ENCODE measurements around the gene SEMA5A.

DNA sequence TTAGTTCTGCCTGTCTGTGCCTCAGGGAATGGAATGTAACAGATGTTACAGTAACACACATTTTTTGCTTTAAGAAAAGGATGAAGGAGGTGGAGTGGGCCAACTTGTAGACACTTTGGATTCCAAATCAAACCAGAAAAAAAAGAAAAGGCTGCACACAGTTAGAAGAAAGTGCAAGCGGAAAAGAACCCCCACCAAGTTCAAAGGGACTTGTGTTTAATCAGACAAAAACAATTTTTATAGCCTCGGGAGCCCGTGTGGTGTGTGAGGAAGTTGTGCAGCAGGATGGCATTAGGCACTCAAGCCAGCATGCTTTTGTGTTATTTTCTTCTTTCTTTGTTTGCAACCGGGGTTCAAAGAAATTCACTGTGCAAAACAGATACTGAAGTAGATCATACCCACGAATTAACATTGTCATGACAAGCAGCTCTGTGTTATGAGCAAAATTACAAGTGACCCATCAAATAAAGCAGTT lies 189.5 kb downstream of the SEMA5A start:
- TF ChIP-seq EP300 (conservative IDR thresholded peaks at IDR 0.05; ENCODE audit: poor library complexity, severe bottlenecking), result no peak
- TF ChIP-seq, protein P1, sequence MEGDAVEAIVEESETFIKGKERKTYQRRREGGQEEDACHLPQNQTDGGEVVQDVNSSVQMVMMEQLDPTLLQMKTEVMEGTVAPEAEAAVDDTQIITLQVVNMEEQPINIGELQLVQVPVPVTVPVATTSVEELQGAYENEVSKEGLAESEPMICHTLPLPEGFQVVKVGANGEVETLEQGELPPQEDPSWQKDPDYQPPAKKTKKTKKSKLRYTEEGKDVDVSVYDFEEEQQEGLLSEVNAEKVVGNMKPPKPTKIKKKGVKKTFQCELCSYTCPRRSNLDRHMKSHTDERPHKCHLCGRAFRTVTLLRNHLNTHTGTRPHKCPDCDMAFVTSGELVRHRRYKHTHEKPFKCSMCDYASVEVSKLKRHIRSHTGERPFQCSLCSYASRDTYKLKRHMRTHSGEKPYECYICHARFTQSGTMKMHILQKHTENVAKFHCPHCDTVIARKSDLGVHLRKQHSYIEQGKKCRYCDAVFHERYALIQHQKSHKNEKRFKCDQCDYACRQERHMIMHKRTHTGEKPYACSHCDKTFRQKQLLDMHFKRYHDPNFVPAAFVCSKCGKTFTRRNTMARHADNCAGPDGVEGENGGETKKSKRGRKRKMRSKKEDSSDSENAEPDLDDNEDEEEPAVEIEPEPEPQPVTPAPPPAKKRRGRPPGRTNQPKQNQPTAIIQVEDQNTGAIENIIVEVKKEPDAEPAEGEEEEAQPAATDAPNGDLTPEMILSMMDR (IDR thresholded peaks at IDR 0.05; ENCODE audit: poor library complexity, severe bottlenecking), result no peak
- TF ChIP-seq POLR2AphosphoS5 (IDR thresholded peaks at IDR 0.05), result no peak
- no peak for TF ChIP-seq RAD21 (conservative IDR thresholded peaks at IDR 0.05)
